DND-41 (cell line): ENCODE measurements around the gene CCDC14.
A peak's percentile ranks its signal among the peaks of the same experiment; 100 is the strongest.

ENCODE experiments used
- ATAC-seq: fragments of 200-7000 bp; cut with Tn5 transposase; 3 replicates; pipeline ENCODE4 v1.9.1; 2021; ENCODE audit warnings: low read depth; ENCODE audit not compliant: insufficient read depth
- DNase-seq: peaks from one replicate; pipeline ENCODE4 v3.0.0-alpha.2; 2020
- H2AFZ ChIP-seq: 2 replicates; pipeline ENCODE4 v1.6.0; 2012; ENCODE audit warnings: low read depth, low read length
- H3K27ac ChIP-seq: 2 replicates; pipeline ENCODE4 v1.5.1; 2012; ENCODE audit warnings: low read length, inconsistent platforms
- H3K27me3 ChIP-seq: fragments of 200-600 bp; sonication (generic); 2 replicates; pipeline ENCODE4 v1.6.0; 2012; ENCODE audit warnings: low read length, mild to moderate bottlenecking, inconsistent platforms; ENCODE audit not compliant: insufficient read depth, poor library complexity
- H3K36me3 ChIP-seq: 2 replicates; pipeline ENCODE4 v1.5.1; 2012; ENCODE audit warnings: low read length, inconsistent platforms; ENCODE audit not compliant: insufficient read depth
- H3K4me1 ChIP-seq: 2 replicates; pipeline ENCODE4 v1.5.1; 2012; ENCODE audit warnings: mild to moderate bottlenecking, low read length; ENCODE audit not compliant: insufficient read depth
- H3K4me2 ChIP-seq: 2 replicates; pipeline ENCODE4 v1.6.0; 2012; ENCODE audit warnings: mild to moderate bottlenecking, moderate library complexity, low read length, inconsistent platforms; ENCODE audit not compliant: insufficient read depth
- H3K4me3 ChIP-seq, 2 experiments: fragments of 200-600 bp in 1 of 2; shearing (Covaris generic) in 1 of 2; 2 replicates each; pipeline ENCODE4 v1.5.1; 2012 to 2016; ENCODE audit warnings: inconsistent platforms in 2 of 2, low read length in 2 of 2, mild to moderate bottlenecking in 2 of 2, low read depth in 1 of 2, moderate library complexity in 1 of 2
- H3K79me2 ChIP-seq: 2 replicates; pipeline ENCODE4 v1.6.0; 2012; ENCODE audit warnings: low read length, inconsistent platforms; ENCODE audit not compliant: insufficient read depth
- H3K9ac ChIP-seq: 2 replicates; pipeline ENCODE4 v1.6.0; 2012; ENCODE audit warnings: low read depth, mild to moderate bottlenecking, inconsistent platforms, low read length, moderate library complexity
- H3K9me3 ChIP-seq: 2 replicates; pipeline ENCODE4 v1.5.1; 2012; ENCODE audit warnings: low read length, moderate library complexity, mild to moderate bottlenecking, inconsistent platforms; ENCODE audit not compliant: insufficient read depth, severe bottlenecking
- H4K20me1 ChIP-seq: 2 replicates; pipeline ENCODE4 v1.6.0; 2012; ENCODE audit warnings: low read length; ENCODE audit not compliant: insufficient read depth
- CTCF ChIP-seq: IDR thresholded peaks from 2 replicates; pipeline ENCODE4 v1.5.1; 2012; ENCODE audit warnings: borderline replicate concordance, low read length, moderate library complexity, mild to moderate bottlenecking; ENCODE audit not compliant: poor library complexity, severe bottlenecking; ENCODE audit errors: extremely low read depth
- EZH2 ChIP-seq: IDR thresholded peaks from 3 replicates; pipeline ENCODE4 v1.6.1; 2012; ENCODE audit warnings: borderline replicate concordance, low read depth, mild to moderate bottlenecking, moderate library complexity, low read length, inconsistent platforms; ENCODE audit not compliant: severe bottlenecking

CCDC14 gene

GRCh38 chr3:123941121-123941520 lies 19.9 kb downstream of the CCDC14 start:
- H3K4me1 ChIP-seq = no peaks in the 10 kb centered on the region
- DNase-seq (no peak), ATAC-seq (no peak)
- TF ChIP-seq CTCF = peak; percentile 26
- no peak for TF ChIP-seq EZH2
- no peaks in the 10 kb centered on the region for H3K9me3 ChIP-seq
- H2AFZ ChIP-seq = no peak overlapping the region
- no peaks in the 10 kb centered on the region for H3K79me2 ChIP-seq
- H3K4me2 ChIP-seq = no peak overlapping the region
- no peak overlapping the region for H3K4me3 ChIP-seq
- no peaks in the 10 kb centered on the region for H4K20me1 ChIP-seq
- H3K36me3 ChIP-seq = peaks cover 78% of the 10 kb centered on the region
- no peak overlapping the region for H3K27ac ChIP-seq
- no peaks in the 10 kb centered on the region for H3K27me3 ChIP-seq
- no peak overlapping the region for H3K9ac ChIP-seq

GRCh38 chr3:123939706-123940105 lies 21.3 kb downstream of the CCDC14 start:
- Histone ChIP-seq H4K20me1 (no peaks in the 10 kb centered on the region), H3K27ac (no peak overlapping the region), H3K9me3 (no peaks in the 10 kb centered on the region), H3K9ac (no peak overlapping the region), H3K4me3 (no peak overlapping the region), H2AFZ (no peak overlapping the region), H3K79me2 (no peaks in the 10 kb centered on the region), H3K27me3 (no peaks in the 10 kb centered on the region), H3K4me2 (no peak overlapping the region), H3K4me1 (no peaks in the 10 kb centered on the region), H3K36me3 (peaks cover 78% of the 10 kb centered on the region)
- DNase-seq (no peak), ATAC-seq (no peak)
- TF ChIP-seq CTCF (no peak), EZH2 (no peak)

- Histone ChIP-seq H3K9me3 (no peaks in the 10 kb centered on the region), H3K27me3 (no peaks in the 10 kb centered on the region), H4K20me1 (no peaks in the 10 kb centered on the region), H2AFZ (no peak overlapping the region), H3K4me3 (no peak overlapping the region), H3K4me2 (no peak overlapping the region), H3K36me3 (peaks cover 71% of the 10 kb centered on the region), H3K4me1 (no peaks in the 10 kb centered on the region), H3K27ac (no peak overlapping the region), H3K79me2 (no peaks in the 10 kb centered on the region), H3K9ac (no peak overlapping the region)
- no peak for ATAC-seq
- TF ChIP-seq EZH2 (no peak), CTCF (no peak)
- DNase-seq = no peak
Measured at GRCh38 chr3:123936400-123936799, 24.6 kb downstream of the CCDC14 start.

- Histone ChIP-seq H3K27ac (no peak overlapping the region), H3K4me1 (no peaks in the 10 kb centered on the region), H3K36me3 (peaks cover 66% of the 10 kb centered on the region), H3K79me2 (no peaks in the 10 kb centered on the region), H3K4me2 (no peak overlapping the region), H3K9me3 (no peaks in the 10 kb centered on the region), H4K20me1 (no peaks in the 10 kb centered on the region), H2AFZ (no peak overlapping the region), H3K9ac (no peak overlapping the region), H3K4me3 (no peak overlapping the region), H3K27me3 (no peaks in the 10 kb centered on the region)
- DNase-seq = no peak
- ATAC-seq = no peak
- TF ChIP-seq EZH2 (no peak), CTCF (no peak)
Measured at GRCh38 chr3:123935830-123936229, 25.2 kb downstream of the CCDC14 start.
